ENCODE results near the gene RPTN.

GRCh38 chr1:152198982-152199381 is 40.0 kb upstream of the RPTN start:
- TF ChIP-seq EP300 (IDR thresholded peaks at IDR 0.05), result no peak
- TF ChIP-seq CTCF (IDR thresholded peaks at IDR 0.05), result no peak

Measured in ovary (tissue), 3 donors.